ENCODE data around the gene IGSF9B.

GRCh38 chr11:133981156-133981555 is 24.4 kb upstream of the IGSF9B start:
- TF ChIP-seq EP300 (IDR thresholded peaks at IDR 0.05; ENCODE audit: borderline replicate concordance in 1 of 2, control insufficient read depth in 1 of 2, low read depth in 2 of 2, low read length in 2 of 2) (no peak), SIN3A (IDR thresholded peaks at IDR 0.05; ENCODE audit: low read depth, low read length) (no peak), CTCF (IDR thresholded peaks at IDR 0.05 in 2 of 3, conservative IDR thresholded peaks at IDR 0.05 in 1 of 3; ENCODE audit: control insufficient read depth in 2 of 3, extremely low read depth in 1 of 3, insufficient read depth in 1 of 3, low read depth in 3 of 3, low read length in 3 of 3) (no peak), CEBPB (IDR thresholded peaks at IDR 0.05; ENCODE audit: borderline replicate concordance in 1 of 2, low read depth in 2 of 2, low read length in 2 of 2) (no peak), SMARCA5 (IDR thresholded peaks at IDR 0.05) (no peak), RAD21 (IDR thresholded peaks at IDR 0.05; ENCODE audit: insufficient read depth, low read depth, low read length) (no peak), JUND (IDR thresholded peaks at IDR 0.05; ENCODE audit: low read depth, low read length) (no peak), RELB (IDR thresholded peaks at IDR 0.05; ENCODE audit: low read depth) (no peak), POLR2A (IDR thresholded peaks at IDR 0.05; ENCODE audit: low read depth, low read length) (no peak), ZNF217 (IDR thresholded peaks at IDR 0.05) (no peak), NFIC (IDR thresholded peaks at IDR 0.05; ENCODE audit: low read depth, low read length) (no peak)
